Chondrocyte (in vitro differentiated cells): ENCODE results near the gene RNF115. TPM values are rescaled to one million over a fixed set of nuclear protein-coding genes. Genes with fewer than 3 reads are reported as not detected.
"Not testable (repeated sequence)": the region's sequence is repeated elsewhere in the genome, so short reads cannot be mapped to it uniquely, and the experiment has no call there.

ENCODE experiments used
- DNase-seq: peaks from one replicate; pipeline ENCODE4 v3.0.0; 2021; ENCODE audit warnings: mixed read lengths, low spot score
- H3K27ac Mint-ChIP-seq: one replicate; pipeline ENCODE4 v1.8.0; 2021; ENCODE audit warnings: mild to moderate bottlenecking, moderate library complexity, mixed read lengths; ENCODE audit not compliant: unreplicated experiment
- H3K27me3 Mint-ChIP-seq: 2 replicates; pipeline ENCODE4 v1.8.0; 2021; ENCODE audit warnings: low read depth, mixed read lengths
- H3K36me3 Mint-ChIP-seq: 2 replicates; pipeline ENCODE4 v1.8.0; 2021; ENCODE audit warnings: low read depth, mixed read lengths
- H3K4me1 Mint-ChIP-seq: 2 replicates; pipeline ENCODE4 v1.8.0; 2021; ENCODE audit warnings: low read depth, mild to moderate bottlenecking, mixed read lengths
- H3K4me3 Mint-ChIP-seq: one replicate; pipeline ENCODE4 v1.8.0; 2021; ENCODE audit warnings: mild to moderate bottlenecking, moderate library complexity, mixed read lengths; ENCODE audit not compliant: unreplicated experiment
- H3K9me3 Mint-ChIP-seq: 2 replicates; pipeline ENCODE4 v1.8.0; 2021; ENCODE audit warnings: low read depth, mixed read lengths
- total RNA-seq: library from RNA; stranded (reverse); gene quantifications from 3 replicates; pipeline ENCODE4 v1.2.1, GENCODE V29; 2021
- TF ChIP-seq, protein P1 (sequence below): fragments of 200-600 bp; sonication (generic); IDR thresholded peaks from 2 replicates; pipeline ENCODE4 v1.5.0; 2021; ENCODE audit warnings: antibody characterized with exemption, mild to moderate bottlenecking, moderate library complexity

Gene RNF115
- total RNA-seq, 1 donor from 2014 or later, result 12.7 TPM

GRCh38 chr1:145736191-145736590 is 87.7 kb downstream of the RNF115 start:
- Mint-ChIP-seq H3K4me1 (peaks cover 11% of the 10 kb centered on the region), H3K27me3 (no peaks in the 10 kb centered on the region), H3K4me3 (no peak overlapping the region), H3K36me3 (peaks cover 3% of the 10 kb centered on the region), H3K27ac (no peak overlapping the region), H3K9me3 (no peaks in the 10 kb centered on the region)
- TF ChIP-seq, protein P1, sequence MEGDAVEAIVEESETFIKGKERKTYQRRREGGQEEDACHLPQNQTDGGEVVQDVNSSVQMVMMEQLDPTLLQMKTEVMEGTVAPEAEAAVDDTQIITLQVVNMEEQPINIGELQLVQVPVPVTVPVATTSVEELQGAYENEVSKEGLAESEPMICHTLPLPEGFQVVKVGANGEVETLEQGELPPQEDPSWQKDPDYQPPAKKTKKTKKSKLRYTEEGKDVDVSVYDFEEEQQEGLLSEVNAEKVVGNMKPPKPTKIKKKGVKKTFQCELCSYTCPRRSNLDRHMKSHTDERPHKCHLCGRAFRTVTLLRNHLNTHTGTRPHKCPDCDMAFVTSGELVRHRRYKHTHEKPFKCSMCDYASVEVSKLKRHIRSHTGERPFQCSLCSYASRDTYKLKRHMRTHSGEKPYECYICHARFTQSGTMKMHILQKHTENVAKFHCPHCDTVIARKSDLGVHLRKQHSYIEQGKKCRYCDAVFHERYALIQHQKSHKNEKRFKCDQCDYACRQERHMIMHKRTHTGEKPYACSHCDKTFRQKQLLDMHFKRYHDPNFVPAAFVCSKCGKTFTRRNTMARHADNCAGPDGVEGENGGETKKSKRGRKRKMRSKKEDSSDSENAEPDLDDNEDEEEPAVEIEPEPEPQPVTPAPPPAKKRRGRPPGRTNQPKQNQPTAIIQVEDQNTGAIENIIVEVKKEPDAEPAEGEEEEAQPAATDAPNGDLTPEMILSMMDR, result no peak
- DNase-seq, result no peak

GRCh38 chr1:145730900-145731299 is 93.0 kb downstream of the RNF115 start:
- Mint-ChIP-seq H3K36me3 (peaks cover 3% of the 10 kb centered on the region), H3K4me1 (peaks cover 6% of the 10 kb centered on the region), H3K4me3 (no peak overlapping the region), H3K9me3 (no peaks in the 10 kb centered on the region), H3K27ac (no peak overlapping the region), H3K27me3 (no peaks in the 10 kb centered on the region)
- DNase-seq, result no peak
- TF ChIP-seq, protein P1, result no peak

- no peak for DNase-seq
- no peaks in the 10 kb centered on the region for H3K9me3 Mint-ChIP-seq
- no peak overlapping the region for H3K27ac Mint-ChIP-seq
- peaks cover 6% of the 10 kb centered on the region for H3K4me1 Mint-ChIP-seq
- H3K36me3 Mint-ChIP-seq, result peaks cover 3% of the 10 kb centered on the region
- no peaks in the 10 kb centered on the region for H3K27me3 Mint-ChIP-seq
- TF ChIP-seq, protein P1, result no peak
- no peak overlapping the region for H3K4me3 Mint-ChIP-seq
Measured at GRCh38 chr1:145730467-145730866, 93.4 kb downstream of the RNF115 start.

- Mint-ChIP-seq H3K9me3 (no peaks in the 10 kb centered on the region), H3K36me3 (peaks cover 3% of the 10 kb centered on the region), H3K27ac (no peak overlapping the region), H3K27me3 (no peaks in the 10 kb centered on the region), H3K4me1 (peaks cover 6% of the 10 kb centered on the region), H3K4me3 (no peak overlapping the region)
- DNase-seq, result no peak
- TF ChIP-seq, protein P1, result no peak
Measured at GRCh38 chr1:145729666-145730436, 94.0 kb downstream of the RNF115 start.

DNA sequence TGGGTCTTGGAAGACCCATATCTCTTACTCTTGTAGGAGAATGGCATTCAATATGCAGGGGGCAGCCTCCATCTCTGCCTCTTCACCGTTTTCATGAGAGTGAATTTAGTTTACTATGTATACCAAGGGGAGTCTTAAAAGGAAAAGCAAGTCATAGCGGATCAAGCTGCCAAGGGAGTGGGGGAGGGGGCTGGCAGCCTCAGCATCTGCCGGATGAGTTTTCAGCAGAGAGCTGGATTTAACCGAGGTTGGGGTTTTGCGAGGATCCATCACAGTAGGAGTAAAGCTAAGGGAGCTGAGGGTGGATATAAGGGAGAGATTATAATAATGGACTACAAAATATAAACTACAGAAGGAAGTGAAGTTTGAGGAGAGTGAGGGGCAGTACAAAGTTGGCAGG is 94.7 kb downstream of the RNF115 start:
- Mint-ChIP-seq H3K4me1 (peaks cover 6% of the 10 kb centered on the region), H3K9me3 (no peaks in the 10 kb centered on the region), H3K4me3 (no peak overlapping the region), H3K27ac (no peak overlapping the region), H3K27me3 (no peaks in the 10 kb centered on the region), H3K36me3 (peaks cover 3% of the 10 kb centered on the region)
- DNase-seq, result no peak
- TF ChIP-seq, protein P1, result no peak

GRCh38 chr1:145726193-145726592 is 97.7 kb downstream of the RNF115 start:
- not testable (repeated sequence) for H3K27ac Mint-ChIP-seq, H3K27me3 Mint-ChIP-seq, H3K4me1 Mint-ChIP-seq, H3K4me3 Mint-ChIP-seq, H3K36me3 Mint-ChIP-seq, H3K9me3 Mint-ChIP-seq, DNase-seq
